Raji (cell line): ENCODE measurements around the gene ZNF276.

ENCODE experiments used
- POLR2A ChIP-seq: IDR thresholded peaks from 2 replicates; pipeline ENCODE4 v1.6.1; 2011; ENCODE audit warnings: low read depth, low read length, control low read depth; ENCODE audit not compliant: insufficient read depth

The ZNF276 gene

DNA sequence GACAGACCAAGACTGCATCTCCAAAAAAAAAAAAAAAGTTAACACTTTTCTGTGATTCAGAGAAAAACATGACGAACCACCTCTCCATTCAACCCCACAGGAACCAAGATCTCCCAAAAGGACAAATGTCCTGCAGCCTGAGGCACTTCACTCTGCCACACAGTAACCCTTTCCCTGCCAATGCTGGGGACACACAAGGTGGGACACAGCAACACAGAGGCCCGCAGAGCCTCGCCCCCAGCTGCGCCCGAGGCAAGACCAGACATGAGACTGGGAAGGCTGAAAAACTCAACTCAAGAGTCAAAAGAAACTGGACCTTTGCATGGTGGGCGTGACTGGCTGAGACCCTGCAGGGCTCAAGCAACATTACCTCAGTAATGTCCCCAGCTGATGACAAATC lies 61.2 kb downstream of the ZNF276 start:
- TF ChIP-seq POLR2A: no peak

DNA sequence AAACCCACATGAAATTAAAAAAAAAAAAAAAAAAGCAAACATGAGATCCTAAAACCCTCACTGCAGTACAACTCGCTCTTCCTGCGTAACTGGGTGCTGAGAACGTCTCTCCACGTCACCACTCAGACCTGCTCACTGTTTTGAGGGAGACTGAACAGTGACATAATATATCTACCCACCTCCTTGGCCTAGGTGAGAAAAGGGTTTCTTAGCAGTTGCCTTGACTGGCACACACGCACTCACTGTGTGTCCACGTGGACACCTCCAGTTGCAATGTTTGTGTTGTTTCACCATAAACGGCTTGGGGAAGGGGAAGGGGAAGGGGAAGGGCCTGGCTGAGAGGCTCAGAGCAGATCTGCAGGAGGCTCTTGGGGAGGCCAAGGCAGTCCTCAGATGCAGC lies 63.1 kb downstream of the ZNF276 start:
- no peak for TF ChIP-seq POLR2A

DNA sequence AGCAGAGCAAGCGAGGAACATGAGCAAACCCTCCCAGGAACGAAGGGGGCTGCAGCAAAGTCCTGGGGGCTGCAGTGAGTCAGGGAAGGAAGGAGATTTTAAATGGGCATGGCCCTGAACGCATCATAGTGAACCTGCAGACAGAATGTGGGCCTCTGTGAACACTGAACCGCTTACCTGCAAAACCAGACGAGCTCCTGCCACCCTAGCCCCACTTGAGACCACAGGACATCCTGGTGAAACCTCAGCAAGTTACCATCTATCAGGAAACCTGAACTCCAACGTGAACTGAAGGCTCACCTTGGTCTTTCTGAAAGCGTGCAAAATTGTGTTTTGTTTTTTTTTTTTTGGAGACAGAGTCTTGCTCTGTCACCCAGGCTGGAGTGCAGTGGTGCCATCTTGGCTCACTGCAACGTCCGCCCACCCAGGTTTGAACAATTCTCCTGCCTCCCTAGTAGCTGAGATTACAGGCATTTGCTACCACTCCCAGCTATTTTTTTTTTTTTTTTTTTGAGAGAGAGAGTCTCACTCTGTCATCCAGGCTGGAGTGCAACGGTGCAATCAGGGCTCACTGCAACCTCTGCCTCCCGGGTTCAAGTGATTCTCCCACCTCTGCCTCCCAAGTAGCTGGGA lies 64.3 kb downstream of the ZNF276 start:
- no peak for TF ChIP-seq POLR2A

DNA sequence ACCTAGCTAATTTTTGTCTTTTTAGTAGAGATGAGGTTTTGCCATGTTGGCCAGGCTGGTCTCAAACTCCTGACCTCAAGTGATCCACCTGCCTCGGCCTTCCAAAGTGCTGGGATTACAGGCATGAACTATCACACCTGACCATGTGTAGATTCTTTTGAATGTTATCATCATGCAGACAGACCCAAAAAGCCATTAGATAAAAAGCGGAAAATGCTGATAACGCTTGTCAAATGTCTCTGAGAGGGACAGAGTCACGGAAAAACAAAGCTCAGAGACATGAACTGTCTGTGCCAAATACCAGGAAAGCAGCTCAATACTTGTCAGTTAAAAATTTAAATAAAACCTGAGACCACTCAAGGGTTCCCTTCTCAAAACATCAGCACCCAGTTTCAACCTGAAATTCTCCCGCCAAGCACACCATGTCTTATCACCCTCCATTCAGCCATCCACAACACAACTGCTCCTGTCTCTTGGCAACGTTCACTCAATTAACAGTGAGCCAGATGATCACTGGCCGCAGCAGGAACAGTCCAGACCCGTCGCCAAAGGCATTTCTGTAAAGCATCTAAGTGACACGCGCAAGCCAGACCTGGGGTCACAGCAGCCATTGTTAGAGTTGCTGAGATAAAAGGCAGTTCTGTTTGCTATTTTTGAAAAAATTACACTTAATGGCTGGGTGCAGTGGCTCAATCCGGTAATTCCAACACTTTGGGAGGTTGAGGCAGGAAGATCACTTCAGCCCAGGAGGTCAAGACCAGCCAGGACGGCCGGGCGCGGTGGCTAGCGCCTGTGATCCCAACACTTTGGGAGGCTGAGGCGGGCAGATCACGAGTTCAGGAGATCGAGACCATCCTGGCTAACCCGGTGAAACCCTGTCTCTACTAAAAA lies 65.4 kb downstream of the ZNF276 start:
- no peak for TF ChIP-seq POLR2A

DNA sequence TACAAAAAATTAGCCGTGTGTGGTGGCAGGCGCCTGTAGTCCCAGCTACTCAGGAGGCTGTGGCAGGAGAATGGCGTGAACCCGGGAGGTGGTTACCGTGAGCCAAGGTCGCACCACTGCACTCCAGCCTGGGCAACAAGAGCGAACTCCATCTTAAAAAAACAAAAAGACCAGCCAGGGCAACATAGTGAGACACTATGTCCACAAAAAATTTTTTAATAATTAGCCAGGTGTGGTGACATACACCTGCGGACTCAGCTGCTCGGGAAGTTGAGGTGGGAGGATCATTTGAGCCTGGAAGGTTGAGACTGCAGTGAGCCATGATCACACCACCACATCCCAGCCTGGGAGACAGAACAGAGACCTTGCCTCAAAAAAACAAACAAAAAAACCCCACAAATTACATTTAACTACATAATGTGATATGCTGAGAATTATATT lies 66.0 kb downstream of the ZNF276 start:
- no peak for TF ChIP-seq POLR2A
